ENCODE measurements around the gene CREBRF. TPM values are rescaled to one million over a fixed set of nuclear protein-coding genes. Genes with fewer than 3 reads are reported as not detected.
"Not testable (repeated sequence)": the region's sequence is repeated elsewhere in the genome, so short reads cannot be mapped to it uniquely, and the experiment has no call there.

The CREBRF gene
- total RNA-seq, 2 donors from 2014 or later = 12.1 to 25.6 TPM

GRCh38 chr5:173032730-173033129 is 23.4 kb upstream of the CREBRF start:
- no peak for DNase-seq
- no peak for ATAC-seq
- intact Hi-C loops (cut with DNase I, micrococcal nuclease) = no loop called here

- intact Hi-C loops (cut with DNase I, micrococcal nuclease) = no loop called here
- no peak for DNase-seq
- ATAC-seq = no peak
These were observed 22.2 kb upstream of the CREBRF start for GRCh38 chr5:173033923-173034322.

- DNase-seq (peak in 1 of 2 donors; percentile 30), ATAC-seq (no peak)
- intact Hi-C loops (cut with DNase I, micrococcal nuclease) = no loop called here
These were observed 20.0 kb upstream of the CREBRF start for GRCh38 chr5:173035904-173036707.

GRCh38 chr5:173039188-173039587 is 17.0 kb upstream of the CREBRF start:
- intact Hi-C loops (cut with DNase I, micrococcal nuclease) = no loop called here
- DNase-seq = no peak
- no peak for ATAC-seq

GRCh38 chr5:173039964-173040363 is 16.2 kb upstream of the CREBRF start:
- ATAC-seq (no peak), DNase-seq (no peak)
- intact Hi-C loops (cut with DNase I, micrococcal nuclease) = no loop called here

DNA sequence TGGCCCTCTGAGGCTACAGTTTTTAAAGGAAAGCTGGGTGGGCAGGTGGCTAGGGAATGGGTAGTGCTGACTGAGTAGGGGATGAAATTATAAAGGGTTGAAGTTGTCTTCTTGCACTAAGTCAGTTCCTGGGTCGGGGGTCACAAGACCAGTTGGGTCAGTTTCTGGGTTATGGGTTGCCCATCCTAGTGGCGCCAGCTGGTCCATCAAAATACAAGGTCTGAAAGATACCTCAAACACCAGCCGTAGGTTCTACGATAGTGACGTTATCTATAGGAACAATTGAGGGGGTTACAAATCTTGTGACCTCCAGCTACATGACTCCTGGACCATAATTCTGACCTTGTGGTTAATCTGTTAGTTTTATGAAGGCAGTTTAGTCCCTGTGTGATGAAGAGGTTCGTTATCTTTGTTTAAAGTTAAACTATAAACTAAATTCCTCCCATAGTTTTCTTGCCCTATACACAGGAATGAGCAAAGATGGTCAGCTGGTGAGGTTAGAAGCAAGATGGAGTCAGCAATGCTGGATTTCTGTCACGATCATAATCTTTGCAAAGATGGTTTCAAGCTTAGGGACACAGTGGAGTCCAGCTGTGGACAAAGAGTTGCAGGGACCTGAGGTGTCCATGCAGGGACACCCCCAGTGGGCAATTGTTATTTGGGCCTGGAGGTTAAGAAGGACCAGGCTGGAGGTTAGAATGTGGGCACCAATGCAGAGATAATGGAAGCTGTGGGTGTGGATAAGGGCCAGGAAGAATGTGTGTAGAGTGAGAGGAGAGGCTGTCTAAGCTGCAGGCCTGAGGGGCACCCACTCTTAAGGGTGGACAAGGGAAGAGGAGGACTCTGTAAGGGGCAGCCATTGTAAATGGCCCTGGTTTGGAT is 14.0 kb upstream of the CREBRF start:
- DNase-seq (no peak), ATAC-seq (no peak)
- intact Hi-C loops (cut with DNase I, micrococcal nuclease) = no loop called here

- DNase-seq = no peak
- ATAC-seq = no peak
- intact Hi-C loops (cut with DNase I, micrococcal nuclease) = no loop called here
These were observed 13.4 kb upstream of the CREBRF start for GRCh38 chr5:173042763-173043107.

DNA sequence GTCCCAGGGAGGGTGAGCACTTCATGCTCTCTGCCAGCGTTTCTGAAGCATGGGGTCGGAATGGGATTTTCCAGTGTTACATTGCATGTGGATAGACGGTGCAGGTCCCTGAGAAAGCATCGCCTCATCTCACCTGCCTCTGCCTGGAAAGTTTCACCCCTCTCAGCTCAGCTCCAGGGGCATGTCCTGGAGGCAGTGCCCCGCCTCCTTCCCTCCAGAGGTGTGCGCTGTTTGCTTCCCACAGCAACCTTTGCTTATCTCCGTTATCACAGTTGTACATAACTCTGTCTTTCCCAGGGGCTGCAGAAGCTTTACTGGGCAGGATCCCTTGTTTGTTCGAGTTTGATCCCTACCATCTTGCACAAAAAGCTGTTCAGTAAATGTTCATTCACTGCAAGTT is 10.7 kb upstream of the CREBRF start:
- ATAC-seq (peak; percentile 30), DNase-seq (no peak)
- intact Hi-C loops (cut with DNase I, micrococcal nuclease) = no loop called here

DNA sequence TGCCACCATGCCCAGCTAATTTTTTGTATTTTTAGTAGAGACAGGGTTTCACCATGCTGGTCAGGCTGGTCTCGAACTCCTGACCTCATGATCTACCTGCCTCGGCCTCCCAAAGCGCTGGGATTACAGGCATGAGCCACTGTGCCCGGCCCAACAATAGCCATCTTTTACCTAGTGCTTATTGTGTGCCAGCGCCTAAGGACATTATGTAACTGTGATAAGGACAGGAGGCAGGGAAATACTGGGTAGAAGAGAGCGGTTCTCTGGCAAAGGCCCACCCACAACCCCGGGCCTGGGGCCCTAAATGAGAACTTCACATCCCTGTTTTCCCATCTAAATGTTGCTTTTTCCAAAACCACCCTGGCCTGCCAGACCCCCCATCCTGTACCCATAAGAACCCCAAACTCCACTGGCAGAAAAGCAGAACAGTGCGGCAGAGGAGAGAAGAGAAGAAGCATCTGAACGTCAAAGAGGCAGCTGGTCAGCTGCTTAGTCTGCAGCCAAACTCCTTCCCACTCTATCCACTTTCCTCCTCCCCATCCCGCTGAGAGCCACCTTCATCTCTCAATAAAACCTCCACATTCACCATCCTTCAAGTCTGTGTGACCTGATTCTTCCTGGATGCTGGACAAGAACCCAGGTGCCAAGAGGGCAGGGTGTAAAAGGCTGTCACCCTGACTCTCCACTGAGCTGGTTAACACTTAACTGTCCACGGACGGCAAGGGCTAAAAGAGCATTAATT is 8.9 kb upstream of the CREBRF start:
- intact Hi-C loops (cut with DNase I, micrococcal nuclease); DNase-seq; ATAC-seq: not testable (repeated sequence)

GRCh38 chr5:173047838-173048105 is 8.4 kb upstream of the CREBRF start:
- DNase-seq (no peak), ATAC-seq (no peak)
- intact Hi-C loops (cut with DNase I, micrococcal nuclease) = no loop called here

GRCh38 chr5:173050791-173051190 is 5.4 kb upstream of the CREBRF start:
- ATAC-seq (no peak), DNase-seq (no peak)
- intact Hi-C loops (cut with DNase I, micrococcal nuclease) = loop anchor here in 1 of 2 donors (10.0 kb wide), 1 partner anchor 66 kb away; the partner anchor contains the start of gene ATP6V0E1

- DNase-seq (no peak), ATAC-seq (no peak)
- intact Hi-C loops (cut with DNase I, micrococcal nuclease) = loop anchor here in 1 of 2 donors (10.0 kb wide), 1 partner anchor 67 kb away; the partner anchor contains the start of gene ATP6V0E1
These were observed 4.4 kb upstream of the CREBRF start for GRCh38 chr5:173051746-173052145.

DNA sequence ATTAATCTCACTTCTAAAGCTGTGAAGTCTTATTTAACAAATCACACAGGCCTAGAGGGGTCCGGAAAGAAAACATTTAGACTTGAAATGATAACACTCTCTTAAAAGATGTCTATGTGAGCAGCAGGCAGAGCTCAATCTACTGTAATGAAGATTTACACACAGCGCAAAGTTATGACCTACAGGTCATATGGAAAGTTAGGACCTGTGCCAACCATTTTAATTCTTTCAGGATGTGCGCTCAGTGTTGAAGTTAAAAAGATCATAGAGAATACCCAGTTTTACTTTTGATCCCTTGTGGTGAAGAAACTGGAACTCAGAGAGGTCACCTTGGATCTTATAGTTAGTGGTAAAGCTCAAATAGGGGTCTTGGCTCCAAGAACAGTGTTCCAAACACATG is 3.1 kb upstream of the CREBRF start:
- intact Hi-C loops (cut with DNase I, micrococcal nuclease) = loop anchor here in 1 of 2 donors (10.0 kb wide), 1 partner anchor 68 kb away; the partner anchor contains the start of gene ATP6V0E1
- DNase-seq (no peak), ATAC-seq (no peak)

DNA sequence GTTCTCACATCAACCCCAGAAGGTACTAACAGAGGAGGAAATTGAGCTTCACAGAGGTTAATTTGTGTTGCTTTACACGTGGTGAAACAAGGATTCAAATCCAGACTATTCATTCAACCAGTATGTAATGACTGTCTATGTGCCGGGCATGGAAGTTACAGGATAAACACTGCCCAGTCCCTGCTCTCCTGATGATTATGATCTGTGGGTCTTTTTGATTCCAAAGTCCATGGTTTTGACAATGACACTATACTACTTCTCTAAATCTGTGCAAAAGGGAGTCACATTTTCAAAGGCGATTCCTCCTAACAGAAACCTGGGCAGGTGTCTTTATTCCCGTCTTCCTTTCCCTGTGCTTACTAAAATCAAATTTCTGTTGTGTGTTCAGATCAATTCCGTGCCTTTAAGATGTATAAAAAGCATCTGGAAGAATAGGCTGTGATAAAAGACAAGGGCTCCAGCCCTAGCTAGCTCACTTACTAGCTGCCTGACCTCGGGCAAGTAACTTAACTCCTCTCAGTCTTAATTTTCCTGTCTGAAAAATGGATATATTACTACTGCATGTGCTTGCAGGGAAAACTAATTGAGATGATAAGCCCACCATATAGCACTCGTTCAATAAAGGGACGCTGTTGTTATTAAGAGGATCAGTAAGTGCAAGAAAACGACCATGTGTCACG is 970 bp upstream of the CREBRF start:
- intact Hi-C loops (cut with DNase I, micrococcal nuclease) = loop anchor here in 1 of 2 donors (10.0 kb wide), 1 partner anchor 70 kb away; the partner anchor contains the start of gene ATP6V0E1
- ATAC-seq (no peak), DNase-seq (no peak)

DNA sequence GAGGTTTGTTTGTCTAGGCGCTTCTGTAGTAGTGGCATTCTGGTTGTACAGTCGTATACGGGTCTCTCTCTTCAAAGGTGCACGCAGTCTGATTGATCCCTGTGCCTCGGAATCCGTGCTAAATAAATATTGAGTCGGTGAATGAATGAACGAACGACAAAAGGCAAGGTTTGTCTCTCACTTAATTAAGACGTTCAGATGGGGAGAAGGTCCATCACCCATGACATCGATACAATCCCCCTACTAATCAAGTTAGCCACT is 500 bp upstream of the CREBRF start:
- DNase-seq = no peak
- intact Hi-C loops (cut with DNase I, micrococcal nuclease) = loop anchor here in 1 of 2 donors (10.0 kb wide), 1 partner anchor 71 kb away; the partner anchor contains the start of gene ATP6V0E1

GRCh38 chr5:173056783-173057061 is 570 bp downstream of the CREBRF start:
- intact Hi-C loops (cut with DNase I, micrococcal nuclease) = loop anchor here in 1 of 2 donors (10.0 kb wide), 1 partner anchor 72 kb away; the partner anchor contains the start of gene ATP6V0E1
- DNase-seq (no peak), ATAC-seq (peak; percentile 61)

More for the DNA sequence above, 500 bp upstream of the CREBRF start:
- ATAC-seq = no peak

- peak; percentile 99 to 100 for DNase-seq
- ATAC-seq = peak; percentile 88
- intact Hi-C loops (cut with DNase I, micrococcal nuclease) = loop anchor here in 1 of 2 donors (10.0 kb wide), 1 partner anchor 72 kb away; the partner anchor contains the start of gene ATP6V0E1
These were observed 1.1 kb downstream of the CREBRF start for GRCh38 chr5:173057062-173057924.

- DNase-seq = no peak
- intact Hi-C loops (cut with DNase I, micrococcal nuclease) = no loop called here
- ATAC-seq = no peak
These were observed 6.0 kb downstream of the CREBRF start for GRCh38 chr5:173062141-173062540.

Measured in left colon (tissue), 2 donors.